Calu3 (cell line): ENCODE results near the gene DYNC2LI1. TPM values are rescaled to one million over a fixed set of nuclear protein-coding genes. Genes with fewer than 3 reads are reported as not detected.

Experiments used
- BruUV-seq: library from RNA; stranded (reverse); fragments of 400-500 nt; replicated peaks from 2 replicates; lab custom pipeline; 2021; lab: Mats Ljungman, UMichigan
- CTCF ChIA-PET: fragments of 300-600 bp; sonication (Branson Sonifier 250); formaldehyde crosslinking; loops from one replicate; lab custom pipeline; 2022; ENCODE audit warnings: antibody characterized with exemption; lab: Charles Lee
- DNase-seq: peaks from one replicate; pipeline ENCODE4 v3.0.0; 2022
- H3K27ac Mint-ChIP-seq: one replicate; pipeline ENCODE4 v1.8.0; 2022; ENCODE audit warnings: mixed read lengths; ENCODE audit not compliant: unreplicated experiment
- H3K27me3 Mint-ChIP-seq: one replicate; pipeline ENCODE4 v1.8.0; 2022; ENCODE audit warnings: mixed read lengths; ENCODE audit not compliant: unreplicated experiment
- H3K36me3 Mint-ChIP-seq: one replicate; pipeline ENCODE4 v1.8.0; 2022; ENCODE audit warnings: mild to moderate bottlenecking, moderate library complexity, mixed read lengths; ENCODE audit not compliant: insufficient read depth, unreplicated experiment
- H3K4me1 Mint-ChIP-seq: one replicate; pipeline ENCODE4 v1.8.0; 2022; ENCODE audit warnings: mild to moderate bottlenecking, low read depth, mixed read lengths; ENCODE audit not compliant: unreplicated experiment
- H3K4me3 Mint-ChIP-seq: one replicate; pipeline ENCODE4 v1.8.0; 2022; ENCODE audit warnings: mild to moderate bottlenecking, low read depth, moderate library complexity, mixed read lengths; ENCODE audit not compliant: unreplicated experiment
- H3K9me3 Mint-ChIP-seq: one replicate; pipeline ENCODE4 v1.8.0; 2022; ENCODE audit warnings: low read depth, mixed read lengths; ENCODE audit not compliant: unreplicated experiment
- CTCF ChIP-seq: fragments of 200-600 bp; IDR thresholded peaks from one replicate; pipeline ENCODE4 v1.8.0; 2022; ENCODE audit warnings: antibody characterized with exemption; ENCODE audit not compliant: unreplicated experiment
- intact Hi-C: fragments of 100-400 bp; cut with micrococcal nuclease; formaldehyde crosslinking; loops from one replicate; pipeline ENCODE4 v1.10.0; 2022; ENCODE audit not compliant: unreplicated experiment
- total RNA-seq: library from RNA; stranded (reverse); gene quantifications from 2 replicates; pipeline ENCODE4 v1.2.3, GENCODE V29; 2022

Gene DYNC2LI1
- total RNA-seq, 1 experiment from 2014 or later = 20.0 TPM

- DNase-seq = no peak
- intact Hi-C loops = no loop called here
- no peak within 1 kb of the TSS for H3K27ac Mint-ChIP-seq
- H3K36me3 Mint-ChIP-seq = no peaks in the 10 kb centered on the region
- no TSS peak for BruUV-seq
- TF ChIP-seq CTCF = no peak
- no peak within 1 kb of the TSS for H3K4me3 Mint-ChIP-seq
- H3K4me1 Mint-ChIP-seq = no peaks in the 10 kb centered on the region
- CTCF ChIA-PET = no interaction called here
- H3K27me3 Mint-ChIP-seq = no peaks in the 10 kb centered on the region
- H3K9me3 Mint-ChIP-seq = no peaks in the 10 kb centered on the region
Observed at GRCh38 chr2:43838560-43839267, 64.9 kb downstream of the DYNC2LI1 start, which contains the start of the genes ABCG5 and ABCG8. TSS of gene ABCG5 (minus strand) at chr2:43838839. CDS start at chr2:43838679, 160 bp downstream. TSS of gene ABCG8 (plus strand) at chr2:43838971. CDS start at chr2:43839054, 83 bp downstream.

- H3K4me1 Mint-ChIP-seq = no peaks in the 10 kb centered on the region
- no peak overlapping the region for H3K4me3 Mint-ChIP-seq
- BruUV-seq = no TSS peak
- H3K9me3 Mint-ChIP-seq = no peaks in the 10 kb centered on the region
- H3K27ac Mint-ChIP-seq = no peak overlapping the region
- TF ChIP-seq CTCF = no peak
- no peaks in the 10 kb centered on the region for H3K36me3 Mint-ChIP-seq
- CTCF ChIA-PET = no interaction called here
- no peak for DNase-seq
- intact Hi-C loops = no loop called here
- no peaks in the 10 kb centered on the region for H3K27me3 Mint-ChIP-seq
Observed at GRCh38 chr2:43839776-43840564, 66.1 kb downstream of the DYNC2LI1 start.

- CTCF ChIA-PET = no interaction called here
- intact Hi-C loops = no loop called here
- Mint-ChIP-seq H3K9me3 (no peaks in the 10 kb centered on the region), H3K27ac (no peak overlapping the region), H3K4me3 (no peak overlapping the region), H3K36me3 (no peaks in the 10 kb centered on the region), H3K27me3 (no peaks in the 10 kb centered on the region), H3K4me1 (no peaks in the 10 kb centered on the region)
- TF ChIP-seq CTCF = no peak
- no peak for DNase-seq
- BruUV-seq = no TSS peak
Observed at GRCh38 chr2:43840965-43841364, 67.1 kb downstream of the DYNC2LI1 start.

- CTCF ChIA-PET = no interaction called here
- DNase-seq = no peak
- Mint-ChIP-seq H3K9me3 (no peaks in the 10 kb centered on the region), H3K27me3 (no peaks in the 10 kb centered on the region), H3K4me1 (no peaks in the 10 kb centered on the region), H3K36me3 (no peaks in the 10 kb centered on the region), H3K4me3 (no peak overlapping the region), H3K27ac (no peak overlapping the region)
- BruUV-seq = no TSS peak
- intact Hi-C loops = no loop called here
- no peak for TF ChIP-seq CTCF
Observed at GRCh38 chr2:43841949-43842865, 68.4 kb downstream of the DYNC2LI1 start.
